GM13977 (cell line): ENCODE data around the gene RNU6-9.
A peak's percentile ranks its signal among the peaks of the same experiment; 100 is the strongest.
"Not testable (repeated sequence)": the region's sequence is repeated elsewhere in the genome, so short reads cannot be mapped to it uniquely, and the experiment has no call there.

Source experiments
- DNase-seq: peaks from one replicate; pipeline ENCODE4 v3.0.0; 2012; ENCODE audit warnings: low spot score
- CTCF ChIP-seq: IDR thresholded peaks from 2 replicates; pipeline ENCODE4 v1.5.1; 2012; ENCODE audit warnings: mild to moderate bottlenecking, control low read depth; ENCODE audit not compliant: insufficient read depth; ENCODE audit errors: extremely low read depth, missing control alignments
- in situ Hi-C: fragments of 300-500 bp; cut with MboI; formaldehyde crosslinking; loops from one replicate; pipeline ENCODE4 v1.12.0; 2022; ENCODE audit warnings: low sequenced_read_pairs, low pct_unique_long_range_greater_than_20kb, mixed read lengths, inconsistent platforms; ENCODE audit not compliant: unreplicated experiment

RNU6-9 gene

GRCh38 chr19:872266-872951, 20.9 kb upstream of the RNU6-9 start:
- TF ChIP-seq CTCF, result no peak
- in situ Hi-C loops, result no loop called here
- peak; percentile 81 for DNase-seq

GRCh38 chr19:873084-873483, 20.2 kb upstream of the RNU6-9 start:
- in situ Hi-C loops, result no loop called here
- TF ChIP-seq CTCF, result no peak
- peak; percentile 76 for DNase-seq

GRCh38 chr19:873561-874041, 19.7 kb upstream of the RNU6-9 start:
- no peak for DNase-seq
- no peak for TF ChIP-seq CTCF
- in situ Hi-C loops, result no loop called here

DNA sequence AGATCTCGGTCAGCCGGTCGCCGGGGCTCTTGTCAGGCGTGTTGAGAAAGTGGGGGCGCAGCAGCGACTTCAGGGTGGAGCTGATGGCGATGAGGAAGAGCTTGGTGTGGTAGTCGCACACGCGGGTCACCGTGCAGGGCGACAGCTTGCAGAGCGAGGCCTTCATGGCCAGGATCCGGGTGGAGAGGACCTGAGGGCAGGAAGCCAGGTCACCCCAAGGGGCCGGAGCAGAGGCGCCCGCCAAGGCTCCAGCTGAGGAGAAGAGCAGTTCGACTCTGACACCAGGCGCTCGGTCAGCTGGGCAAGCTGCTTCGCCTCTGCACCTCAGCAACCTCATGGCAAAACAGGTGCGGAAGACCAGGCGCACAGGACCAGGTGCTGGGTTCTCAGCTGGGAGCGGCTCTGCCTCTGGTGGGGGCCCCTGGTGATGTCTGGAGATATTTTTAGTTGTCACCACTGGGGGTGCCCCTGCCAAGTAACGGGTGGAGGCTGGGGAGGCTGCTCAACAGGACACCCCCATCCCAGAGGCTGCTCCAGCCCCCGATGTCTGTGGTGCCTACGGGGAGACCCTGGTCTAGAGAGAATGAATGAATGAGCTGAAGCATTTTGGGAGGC, 17.9 kb upstream of the RNU6-9 start:
- no peak for DNase-seq

DNA sequence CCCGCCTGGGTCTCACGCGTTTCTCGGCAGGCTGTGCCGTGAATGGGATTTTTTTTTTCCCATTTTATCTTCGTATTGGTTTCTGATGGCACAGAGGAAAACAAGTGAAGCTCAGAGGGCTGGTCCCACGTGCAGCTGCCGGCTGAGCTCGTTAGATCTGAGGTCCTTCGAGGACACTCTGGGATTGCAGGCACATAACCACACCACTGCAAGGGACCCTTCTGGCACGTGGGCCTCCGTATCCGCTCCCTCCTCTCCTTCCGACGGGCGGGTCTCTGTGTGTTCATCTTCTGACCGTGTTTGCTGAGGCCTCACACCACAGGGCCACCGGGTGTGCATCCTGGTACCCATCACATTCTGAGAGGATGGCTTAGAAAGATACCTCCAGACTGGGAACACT, 17.2 kb upstream of the RNU6-9 start:
- no peak for TF ChIP-seq CTCF
- DNase-seq, result no peak
- in situ Hi-C loops, result no loop called here

More for the DNA sequence above, 17.9 kb upstream of the RNU6-9 start:
- TF ChIP-seq CTCF, result no peak
- in situ Hi-C loops, result no loop called here

DNA sequence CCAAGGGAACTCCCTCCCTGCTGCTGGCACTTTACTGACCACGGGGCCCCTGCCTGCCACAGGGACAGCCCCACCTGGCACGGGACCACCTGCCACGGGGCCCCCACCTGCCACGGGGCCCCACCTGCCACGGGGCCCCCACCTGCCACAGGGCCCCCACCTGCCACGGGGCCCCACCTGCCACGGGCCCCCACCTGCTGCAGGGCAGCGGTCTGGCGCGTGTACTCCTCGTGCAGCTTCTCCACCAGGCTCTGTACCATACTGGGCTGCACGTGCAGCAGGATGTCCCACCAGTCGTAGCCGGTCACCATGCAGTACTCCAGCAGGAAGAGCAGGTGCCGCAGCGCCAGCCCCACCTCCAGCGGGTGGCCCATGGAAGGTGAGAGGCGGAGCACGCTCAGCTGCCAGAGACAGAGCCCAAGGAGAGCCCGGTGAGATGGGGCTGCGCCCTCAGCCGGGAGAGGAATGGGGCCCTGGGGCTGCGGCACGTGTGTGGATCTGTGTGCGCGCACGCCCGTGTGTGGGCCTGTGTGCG, 16.4 kb upstream of the RNU6-9 start:
- in situ Hi-C loops, result no loop called here
- no peak for TF ChIP-seq CTCF
- DNase-seq, result no peak

GRCh38 chr19:877992-878660, 15.2 kb upstream of the RNU6-9 start:
- in situ Hi-C loops, DNase-seq: not testable (repeated sequence)

GRCh38 chr19:878751-879561, 14.3 kb upstream of the RNU6-9 start:
- DNase-seq, in situ Hi-C loops: not testable (repeated sequence)
